ENCODE results near the gene TSHR. TPM values are rescaled to one million over a fixed set of nuclear protein-coding genes. Genes with fewer than 3 reads are reported as not detected.

Gene TSHR
- total RNA-seq, 1 donor from 2014 or later = not detected

DNA sequence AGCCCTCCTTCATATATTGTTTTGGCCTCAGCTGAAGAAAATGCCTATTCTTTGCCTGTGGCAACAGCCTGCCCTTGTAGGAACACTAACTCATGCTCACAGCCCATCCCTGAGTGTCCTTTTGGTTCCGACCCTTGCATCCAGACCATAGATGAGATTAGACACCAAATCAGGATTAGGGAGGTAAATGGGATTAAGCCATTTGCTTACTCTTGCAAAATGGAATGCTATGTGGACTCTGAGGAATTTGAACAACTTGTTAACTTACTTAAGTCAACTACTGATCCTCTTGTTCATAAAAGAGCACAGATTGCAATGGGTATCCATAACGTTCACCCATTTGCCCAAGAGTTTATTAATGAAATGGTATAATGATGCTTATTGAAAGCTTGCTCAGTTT, 27.3 kb downstream of the TSHR start:
- no peak for FAIRE-seq

DNA sequence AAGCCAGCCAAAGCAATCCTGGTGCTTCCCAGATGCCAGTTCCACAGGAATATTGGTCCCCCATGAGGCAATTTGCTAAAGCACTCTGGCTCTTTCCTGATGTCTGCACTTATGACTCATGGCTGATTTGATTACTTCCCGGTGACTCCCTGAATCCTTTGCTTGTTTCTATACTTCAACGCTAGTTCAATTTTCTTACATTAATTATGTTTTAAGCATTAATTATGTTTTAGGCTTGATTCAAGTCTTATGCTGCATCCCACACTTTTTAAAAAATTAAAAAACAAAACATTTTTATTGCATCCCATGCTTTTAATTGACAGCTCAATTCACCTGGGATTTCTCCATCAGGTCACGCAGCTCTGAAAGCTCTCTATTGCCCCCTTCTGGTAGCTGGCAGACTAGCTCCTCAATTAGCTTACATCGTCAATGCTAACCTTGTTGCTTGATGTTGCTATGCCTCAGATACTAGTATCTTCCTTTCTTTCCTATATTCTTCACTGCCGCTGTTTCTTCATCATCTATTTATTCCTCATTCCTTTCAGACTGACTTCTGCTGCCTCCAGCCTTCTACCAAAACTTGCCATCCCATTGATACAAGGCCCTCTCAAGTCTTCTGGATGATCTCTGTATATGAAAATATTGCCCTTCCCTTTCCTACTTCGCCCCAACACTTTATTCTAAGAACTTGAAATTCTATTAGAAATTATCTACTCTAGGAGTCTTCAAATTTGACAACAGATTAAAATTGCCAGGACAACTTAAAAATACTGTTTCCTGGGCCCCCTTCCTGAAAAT, 32.0 kb downstream of the TSHR start:
- no peaks in the 10 kb centered on the region for H3K9me3 ChIP-seq (ENCODE audit: insufficient read depth, low read depth, low read length)
- H3K36me3 ChIP-seq (ENCODE audit: insufficient read depth, low read length) = no peaks in the 10 kb centered on the region
- H3K4me2 ChIP-seq (ENCODE audit: low read length) = peak overlapping the region; percentile 55
- peak; percentile 45 for DNase-seq (ENCODE audit: low read depth)
- H3K4me3 Mint-ChIP-seq (ENCODE audit: unreplicated experiment) = no peak overlapping the region
- H3K9ac ChIP-seq (ENCODE audit: low read length) = no peak overlapping the region
- no peaks in the 10 kb centered on the region for H4K20me1 ChIP-seq (ENCODE audit: insufficient read depth, low read length)
- no peaks in the 10 kb centered on the region for H3K4me1 ChIP-seq (ENCODE audit: insufficient read depth, low read length)
- H3K4me1 Mint-ChIP-seq (ENCODE audit: low read depth, unreplicated experiment) = no peaks in the 10 kb centered on the region
- H3K27ac Mint-ChIP-seq (ENCODE audit: unreplicated experiment) = no peak overlapping the region
- H3K27me3 Mint-ChIP-seq (ENCODE audit: low read depth, unreplicated experiment) = no peaks in the 10 kb centered on the region
- peak overlapping the region; percentile 24 for H2AFZ ChIP-seq (ENCODE audit: low read depth, low read length)
- TF ChIP-seq, protein P1, sequence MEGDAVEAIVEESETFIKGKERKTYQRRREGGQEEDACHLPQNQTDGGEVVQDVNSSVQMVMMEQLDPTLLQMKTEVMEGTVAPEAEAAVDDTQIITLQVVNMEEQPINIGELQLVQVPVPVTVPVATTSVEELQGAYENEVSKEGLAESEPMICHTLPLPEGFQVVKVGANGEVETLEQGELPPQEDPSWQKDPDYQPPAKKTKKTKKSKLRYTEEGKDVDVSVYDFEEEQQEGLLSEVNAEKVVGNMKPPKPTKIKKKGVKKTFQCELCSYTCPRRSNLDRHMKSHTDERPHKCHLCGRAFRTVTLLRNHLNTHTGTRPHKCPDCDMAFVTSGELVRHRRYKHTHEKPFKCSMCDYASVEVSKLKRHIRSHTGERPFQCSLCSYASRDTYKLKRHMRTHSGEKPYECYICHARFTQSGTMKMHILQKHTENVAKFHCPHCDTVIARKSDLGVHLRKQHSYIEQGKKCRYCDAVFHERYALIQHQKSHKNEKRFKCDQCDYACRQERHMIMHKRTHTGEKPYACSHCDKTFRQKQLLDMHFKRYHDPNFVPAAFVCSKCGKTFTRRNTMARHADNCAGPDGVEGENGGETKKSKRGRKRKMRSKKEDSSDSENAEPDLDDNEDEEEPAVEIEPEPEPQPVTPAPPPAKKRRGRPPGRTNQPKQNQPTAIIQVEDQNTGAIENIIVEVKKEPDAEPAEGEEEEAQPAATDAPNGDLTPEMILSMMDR (IDR thresholded peaks at IDR 0.05; ENCODE audit: insufficient read depth, low read depth, low read length) = peak; percentile 97
- no peak for TF ChIP-seq EZH2 (IDR thresholded peaks at IDR 0.05; ENCODE audit: insufficient read depth, low read length)
- H3K79me2 ChIP-seq (ENCODE audit: insufficient read depth, low read length) = no peaks in the 10 kb centered on the region
- H3K36me3 Mint-ChIP-seq (ENCODE audit: low read depth, unreplicated experiment) = no peaks in the 10 kb centered on the region
- H3K27ac ChIP-seq (ENCODE audit: low read depth, low read length) = no peak overlapping the region
- FAIRE-seq = peak; percentile 52
- H3K27me3 ChIP-seq (ENCODE audit: insufficient read depth, low read length) = peaks cover 9% of the 10 kb centered on the region
- no peak overlapping the region for H3K4me3 ChIP-seq (ENCODE audit: insufficient read depth, low read depth, low read length)
- no peaks in the 10 kb centered on the region for H3K9me3 Mint-ChIP-seq (ENCODE audit: unreplicated experiment)

More for the DNA sequence above, 27.3 kb downstream of the TSHR start:
- no peak overlapping the region for H3K27ac ChIP-seq (ENCODE audit: low read depth, low read length)
- H3K79me2 ChIP-seq (ENCODE audit: insufficient read depth, low read length) = no peaks in the 10 kb centered on the region
- H2AFZ ChIP-seq (ENCODE audit: low read depth, low read length) = no peak overlapping the region
- peaks cover 2% of the 10 kb centered on the region for H3K27me3 ChIP-seq (ENCODE audit: insufficient read depth, low read length)
- no peak overlapping the region for H3K27ac Mint-ChIP-seq (ENCODE audit: unreplicated experiment)
- H3K36me3 Mint-ChIP-seq (ENCODE audit: low read depth, unreplicated experiment) = no peaks in the 10 kb centered on the region
- no peaks in the 10 kb centered on the region for H3K36me3 ChIP-seq (ENCODE audit: insufficient read depth, low read length)
- H3K27me3 Mint-ChIP-seq (ENCODE audit: low read depth, unreplicated experiment) = peaks cover 2% of the 10 kb centered on the region
- no peak for DNase-seq (ENCODE audit: low read depth)
- H3K4me1 Mint-ChIP-seq (ENCODE audit: low read depth, unreplicated experiment) = no peaks in the 10 kb centered on the region
- TF ChIP-seq, protein P1 (IDR thresholded peaks at IDR 0.05; ENCODE audit: insufficient read depth, low read depth, low read length) = no peak
- no peak for TF ChIP-seq EZH2 (IDR thresholded peaks at IDR 0.05; ENCODE audit: insufficient read depth, low read length)
- no peaks in the 10 kb centered on the region for H4K20me1 ChIP-seq (ENCODE audit: insufficient read depth, low read length)
- no peaks in the 10 kb centered on the region for H3K9me3 ChIP-seq (ENCODE audit: insufficient read depth, low read depth, low read length)
- peaks cover 2% of the 10 kb centered on the region for H3K9me3 Mint-ChIP-seq (ENCODE audit: unreplicated experiment)
- no peaks in the 10 kb centered on the region for H3K4me1 ChIP-seq (ENCODE audit: insufficient read depth, low read length)
- no peak overlapping the region for H3K9ac ChIP-seq (ENCODE audit: low read length)
- H3K4me2 ChIP-seq (ENCODE audit: low read length) = no peak overlapping the region
- no peak overlapping the region for H3K4me3 ChIP-seq (ENCODE audit: insufficient read depth, low read depth, low read length)
- H3K4me3 Mint-ChIP-seq (ENCODE audit: unreplicated experiment) = no peak overlapping the region

DNA sequence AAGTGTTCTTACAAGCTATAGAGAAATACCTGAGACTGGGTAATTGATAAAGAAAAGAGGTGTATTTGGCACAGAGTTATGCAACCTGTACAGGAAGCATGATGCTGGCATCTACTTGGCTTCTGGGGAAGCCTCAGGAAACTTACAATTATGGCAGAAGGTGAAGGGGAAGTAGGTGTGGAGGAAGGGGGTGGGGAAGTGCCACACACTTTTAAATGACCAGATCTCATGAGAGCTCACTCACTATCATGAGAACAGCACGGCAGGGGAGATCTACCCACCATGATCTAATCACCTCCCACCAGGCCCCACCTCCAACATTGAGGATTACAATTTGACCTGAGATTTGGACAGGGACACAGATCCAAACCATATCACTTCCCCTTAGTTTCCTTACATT, 32.8 kb downstream of the TSHR start:
- no peaks in the 10 kb centered on the region for H3K4me1 Mint-ChIP-seq (ENCODE audit: low read depth, unreplicated experiment)
- Histone ChIP-seq H3K79me2 (ENCODE audit: insufficient read depth, low read length) (no peaks in the 10 kb centered on the region), H2AFZ (ENCODE audit: low read depth, low read length) (no peak overlapping the region), H3K4me1 (ENCODE audit: insufficient read depth, low read length) (no peaks in the 10 kb centered on the region), H3K4me2 (ENCODE audit: low read length) (no peak overlapping the region), H4K20me1 (ENCODE audit: insufficient read depth, low read length) (no peaks in the 10 kb centered on the region), H3K36me3 (ENCODE audit: insufficient read depth, low read length) (no peaks in the 10 kb centered on the region), H3K9me3 (ENCODE audit: insufficient read depth, low read depth, low read length) (no peaks in the 10 kb centered on the region), H3K27me3 (ENCODE audit: insufficient read depth, low read length) (peaks cover 9% of the 10 kb centered on the region), H3K27ac (ENCODE audit: low read depth, low read length) (no peak overlapping the region), H3K9ac (ENCODE audit: low read length) (no peak overlapping the region), H3K4me3 (ENCODE audit: insufficient read depth, low read depth, low read length) (no peak overlapping the region)
- no peaks in the 10 kb centered on the region for H3K9me3 Mint-ChIP-seq (ENCODE audit: unreplicated experiment)
- TF ChIP-seq, protein P1 (IDR thresholded peaks at IDR 0.05; ENCODE audit: insufficient read depth, low read depth, low read length) = no peak
- TF ChIP-seq EZH2 (IDR thresholded peaks at IDR 0.05; ENCODE audit: insufficient read depth, low read length) = no peak
- no peak for DNase-seq (ENCODE audit: low read depth)
- FAIRE-seq = no peak
- no peak overlapping the region for H3K4me3 Mint-ChIP-seq (ENCODE audit: unreplicated experiment)
- no peaks in the 10 kb centered on the region for H3K36me3 Mint-ChIP-seq (ENCODE audit: low read depth, unreplicated experiment)
- H3K27me3 Mint-ChIP-seq (ENCODE audit: low read depth, unreplicated experiment) = no peaks in the 10 kb centered on the region
- no peak overlapping the region for H3K27ac Mint-ChIP-seq (ENCODE audit: unreplicated experiment)

Measured in astrocyte (in vitro differentiated cells and primary cell).